Activated CD8-positive, alpha-beta T cell treated with anti-CD3 and anti-CD28 coated beads, Interleukin-2, amount 10 ng/mL, durations not matched to agents 7 days and 5 days (primary cell): ENCODE results near the gene CTBS. TPM values are rescaled to one million over a fixed set of nuclear protein-coding genes. Genes with fewer than 3 reads are reported as not detected.

Source experiments
- ATAC-seq: fragments of 150-1000 bp; cut with Tn5 transposase; one replicate; pipeline ENCODE4 v1.10.0; 2021; ENCODE audit warnings: moderate library complexity
- CTCF ChIA-PET: fragments of 350-600 bp; sonication (Branson Sonifier 250); formaldehyde crosslinking; loops from one replicate; lab custom pipeline; 2021; ENCODE audit warnings: antibody characterized with exemption; lab: Charles Lee
- POLR2A ChIA-PET: fragments of 350-600 bp; sonication (Branson Sonifier 250); formaldehyde crosslinking; loops from one replicate; lab custom pipeline; 2021; ENCODE audit warnings: antibody characterized with exemption; lab: Charles Lee
- DNase-seq: peaks from one replicate; pipeline ENCODE4 v3.0.0-alpha.2; 2020
- H3K27ac Mint-ChIP-seq: one replicate; pipeline ENCODE4 v1.8.0; 2021; ENCODE audit warnings: mild to moderate bottlenecking, mixed read lengths
- H3K27me3 Mint-ChIP-seq: one replicate; pipeline ENCODE4 v1.8.0; 2021; ENCODE audit warnings: low read depth, mixed read lengths
- H3K36me3 Mint-ChIP-seq: one replicate; pipeline ENCODE4 v1.8.0; 2021; ENCODE audit warnings: low read depth, mixed read lengths
- H3K4me1 Mint-ChIP-seq: one replicate; pipeline ENCODE4 v1.8.0; 2021; ENCODE audit warnings: low read depth, mixed read lengths
- H3K4me3 Mint-ChIP-seq: one replicate; pipeline ENCODE4 v1.8.0; 2021; ENCODE audit warnings: mild to moderate bottlenecking, mixed read lengths
- H3K9me3 Mint-ChIP-seq: one replicate; pipeline ENCODE4 v1.8.0; 2022; ENCODE audit warnings: mixed read lengths; ENCODE audit not compliant: insufficient read depth
- total RNA-seq, 2 experiments: library from RNA; stranded (reverse); gene quantifications; one replicate each; pipeline ENCODE4 v1.2.3, GENCODE V29; 2021

CTBS gene
- total RNA-seq, 2 experiments from 2014 or later, result 12.3 to 12.7 TPM

DNA sequence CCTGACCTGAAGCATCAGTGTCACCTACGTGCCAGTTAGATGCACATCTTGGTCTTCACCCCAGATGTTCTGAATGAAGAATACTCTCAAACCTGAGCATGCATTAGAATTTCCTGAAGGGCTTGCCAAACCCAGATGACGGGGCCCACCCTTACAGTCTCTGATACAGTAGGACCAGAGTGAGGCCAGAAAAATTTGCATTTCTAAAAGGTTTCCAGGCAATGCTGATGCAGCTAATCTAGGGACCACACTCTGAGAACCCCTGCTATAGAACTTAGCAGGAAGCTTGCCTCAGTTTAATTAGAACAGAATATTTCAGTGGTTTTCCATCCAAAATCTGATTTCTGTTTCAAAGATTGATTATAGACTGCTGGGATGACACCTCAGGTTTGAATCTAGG is 9.9 kb upstream of the CTBS start:
- no peaks in the 10 kb centered on the region for H3K9me3 Mint-ChIP-seq
- ChIA-PET POLR2A (interaction anchor here (1.0 to 3.5 kb wide), 2 partner anchors 10 to 17 kb away, joined by 3 to 20 read pairs; partner anchors contain the start of gene CTBS), CTCF (interaction anchor here (0.6 to 1.1 kb wide), 3 partner anchors 33 to 351 kb away, joined by 3 read pairs; no protein-coding TSS in a partner anchor)
- no peak overlapping the region for H3K4me3 Mint-ChIP-seq
- no peaks in the 10 kb centered on the region for H3K36me3 Mint-ChIP-seq
- H3K4me1 Mint-ChIP-seq, result no peaks in the 10 kb centered on the region
- no peak overlapping the region for H3K27ac Mint-ChIP-seq
- peaks cover 4% of the 10 kb centered on the region for H3K27me3 Mint-ChIP-seq
- ATAC-seq (no peak), DNase-seq (no peak)

- H3K4me3 Mint-ChIP-seq, result no peak overlapping the region
- ChIA-PET POLR2A (interaction anchor here (1.0 to 2.1 kb wide), 2 partner anchors 10 to 16 kb away, joined by 3 to 8 read pairs; partner anchors contain the start of gene CTBS), CTCF (interaction anchor here (1.0 to 1.1 kb wide), 2 partner anchors 170 to 352 kb away, joined by 3 read pairs; no protein-coding TSS in a partner anchor)
- no peak for DNase-seq
- H3K27ac Mint-ChIP-seq, result no peak overlapping the region
- peaks cover 4% of the 10 kb centered on the region for H3K27me3 Mint-ChIP-seq
- no peaks in the 10 kb centered on the region for H3K9me3 Mint-ChIP-seq
- ATAC-seq, result no peak
- H3K36me3 Mint-ChIP-seq, result no peaks in the 10 kb centered on the region
- no peaks in the 10 kb centered on the region for H3K4me1 Mint-ChIP-seq
Measured at GRCh38 chr1:84583648-84584047, 9.4 kb upstream of the CTBS start.

- no peaks in the 10 kb centered on the region for H3K36me3 Mint-ChIP-seq
- no peak overlapping the region for H3K4me3 Mint-ChIP-seq
- POLR2A ChIA-PET, result interaction anchor here (2.1 kb wide), 1 partner anchor 9 kb away, joined by 8 read pairs; the partner anchor contains the start of gene CTBS
- no peaks in the 10 kb centered on the region for H3K9me3 Mint-ChIP-seq
- CTCF ChIA-PET, result interaction anchor here (1.1 to 1.7 kb wide), 3 partner anchors 37 to 493 kb away, joined by 3 to 5 read pairs (median 3); no protein-coding TSS in a partner anchor
- no peaks in the 10 kb centered on the region for H3K4me1 Mint-ChIP-seq
- no peak overlapping the region for H3K27ac Mint-ChIP-seq
- H3K27me3 Mint-ChIP-seq, result peaks cover 4% of the 10 kb centered on the region
- DNase-seq, result no peak
- ATAC-seq, result no peak
Measured at GRCh38 chr1:84582802-84583587, 8.8 kb upstream of the CTBS start.

- H3K27ac Mint-ChIP-seq, result no peak overlapping the region
- ATAC-seq (no peak), DNase-seq (no peak)
- POLR2A ChIA-PET, result interaction anchor here (2.1 kb wide), 1 partner anchor 8 kb away, joined by 8 read pairs; the partner anchor contains the start of gene CTBS
- no peaks in the 10 kb centered on the region for H3K4me1 Mint-ChIP-seq
- no peaks in the 10 kb centered on the region for H3K9me3 Mint-ChIP-seq
- peaks cover 4% of the 10 kb centered on the region for H3K27me3 Mint-ChIP-seq
- CTCF ChIA-PET, result interaction anchor here (1.3 to 1.7 kb wide), 2 partner anchors 39 to 491 kb away, joined by 3 to 5 read pairs; no protein-coding TSS in a partner anchor
- no peak overlapping the region for H3K4me3 Mint-ChIP-seq
- H3K36me3 Mint-ChIP-seq, result no peaks in the 10 kb centered on the region
Measured at GRCh38 chr1:84581648-84582047, 7.4 kb upstream of the CTBS start.

DNA sequence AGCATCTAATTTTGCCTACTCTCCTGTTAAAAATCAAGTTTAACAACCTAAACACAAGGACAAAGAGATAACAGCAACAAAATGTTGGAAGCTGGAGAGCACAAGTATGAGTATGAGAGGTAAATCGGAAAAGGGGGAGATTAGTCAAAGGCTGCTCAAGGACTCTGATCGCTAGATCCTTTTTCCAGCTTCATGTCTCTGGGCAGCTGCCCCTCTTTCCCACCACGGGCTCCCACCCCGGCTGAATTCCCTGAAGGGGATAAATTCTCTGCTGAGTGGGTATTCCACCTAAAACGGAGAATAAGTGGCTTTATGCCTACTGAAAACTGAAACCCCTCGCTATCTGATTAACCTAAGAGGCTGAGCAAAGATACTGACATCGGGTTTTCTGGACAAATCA is 696 bp upstream of the CTBS start:
- POLR2A ChIA-PET, result interaction anchor here (0.6 to 4.2 kb wide), 11 partner anchors 11 to 430 kb away, joined by 3 to 88 read pairs (median 5); partner anchors contain the start of genes GNG5, PRKACB and SPATA1
- ATAC-seq, result no peak
- H3K36me3 Mint-ChIP-seq, result peaks cover 24% of the 10 kb centered on the region
- H3K27me3 Mint-ChIP-seq, result no peaks in the 10 kb centered on the region
- CTCF ChIA-PET, result interaction anchor here (1.6 to 4.2 kb wide), 5 partner anchors 10 to 132 kb away, joined by 4 to 16 read pairs (median 10); partner anchors contain the start of genes GNG5 and SPATA1
- DNase-seq, result no peak
- peak overlapping the region; percentile 99 for H3K27ac Mint-ChIP-seq
- peaks cover 33% of the 10 kb centered on the region for H3K4me1 Mint-ChIP-seq
- H3K9me3 Mint-ChIP-seq, result no peaks in the 10 kb centered on the region
- peak overlapping the region; percentile 94 for H3K4me3 Mint-ChIP-seq

GRCh38 chr1:84573481-84573966 is 716 bp downstream of the CTBS start:
- no peak for ATAC-seq
- peak overlapping the region; percentile 94 for H3K4me3 Mint-ChIP-seq
- no peak for DNase-seq
- H3K27me3 Mint-ChIP-seq, result no peaks in the 10 kb centered on the region
- POLR2A ChIA-PET, result interaction anchor here (0.5 to 4.2 kb wide), 33 partner anchors 8 to 702 kb away, joined by 3 to 88 read pairs (median 5); partner anchors contain the start of genes GNG5, PRKACB, RPF1 and SPATA1
- H3K27ac Mint-ChIP-seq, result peak overlapping the region; percentile 99
- H3K4me1 Mint-ChIP-seq, result peaks cover 33% of the 10 kb centered on the region
- H3K36me3 Mint-ChIP-seq, result peaks cover 32% of the 10 kb centered on the region
- CTCF ChIA-PET, result interaction anchor here (0.8 to 4.2 kb wide), 19 partner anchors 8 to 432 kb away, joined by 3 to 16 read pairs (median 4); partner anchors contain the start of genes GNG5, PRKACB and SPATA1
- H3K9me3 Mint-ChIP-seq, result no peaks in the 10 kb centered on the region

DNA sequence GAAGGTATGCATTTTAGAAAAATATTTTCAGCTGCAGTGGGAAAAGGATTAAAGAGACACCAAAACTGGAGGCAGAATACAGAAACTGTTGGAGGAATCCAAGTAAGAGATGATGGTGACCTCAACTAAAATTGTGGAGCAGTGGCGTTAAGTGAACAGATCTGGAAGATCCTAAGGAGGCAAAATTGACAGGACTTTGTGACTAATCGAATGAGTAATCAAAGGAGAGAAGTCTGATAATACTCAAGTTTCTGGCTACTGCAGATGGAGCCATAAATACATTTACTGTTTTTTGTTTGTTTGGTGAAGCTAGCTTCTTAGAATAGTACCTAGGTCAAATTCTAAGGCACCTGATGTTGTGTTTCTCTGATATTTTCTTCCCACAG is 3.1 kb downstream of the CTBS start:
- H3K36me3 Mint-ChIP-seq, result peaks cover 43% of the 10 kb centered on the region
- CTCF ChIA-PET, result interaction anchor here (1.1 to 4.2 kb wide), 3 partner anchors 48 to 426 kb away, joined by 3 to 16 read pairs (median 3); no protein-coding TSS in a partner anchor
- no peaks in the 10 kb centered on the region for H3K27me3 Mint-ChIP-seq

DNA sequence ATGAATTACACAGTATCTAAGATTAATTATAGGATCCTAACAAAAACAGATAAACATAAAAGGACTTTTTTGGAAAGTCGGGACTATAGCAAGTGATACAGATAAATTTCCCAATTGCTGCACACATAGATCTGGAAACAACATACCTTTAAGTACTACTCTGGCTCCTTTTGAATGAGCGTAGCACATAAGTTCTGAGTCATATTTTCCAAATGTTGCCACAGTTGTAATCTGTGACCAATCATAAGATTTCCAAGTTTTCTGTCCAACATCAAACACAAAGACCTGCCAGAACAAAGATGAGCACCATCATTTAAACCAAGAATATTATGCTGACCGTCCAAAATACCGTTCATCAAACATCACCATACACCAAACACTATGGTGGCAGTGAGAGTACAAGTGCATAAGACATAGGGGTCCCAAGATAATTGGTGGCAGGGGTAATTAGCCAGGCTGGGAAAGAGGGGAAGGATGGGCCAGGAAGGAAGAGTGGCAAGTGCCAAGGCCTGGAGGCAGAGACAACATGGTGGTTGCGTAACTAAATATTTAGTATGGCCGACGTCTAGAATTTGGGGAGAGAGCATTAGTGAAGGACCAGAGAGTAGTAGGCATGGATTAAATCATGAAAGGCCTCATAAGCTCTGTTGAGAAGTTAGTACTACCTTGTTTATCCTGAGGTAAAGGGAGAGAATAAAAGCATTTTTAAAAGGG is 3.6 kb downstream of the CTBS start:
- Mint-ChIP-seq H3K36me3 (peaks cover 45% of the 10 kb centered on the region), H3K4me1 (peaks cover 33% of the 10 kb centered on the region), H3K9me3 (no peaks in the 10 kb centered on the region), H3K4me3 (no peak overlapping the region), H3K27me3 (no peaks in the 10 kb centered on the region), H3K27ac (no peak overlapping the region)
- ChIA-PET POLR2A (no interaction called here), CTCF (interaction anchor here (1.1 kb wide), 1 partner anchor 67 kb away, joined by 3 read pairs; no protein-coding TSS in a partner anchor)
- no peak for DNase-seq
- ATAC-seq, result no peak

More for the DNA sequence above, 3.1 kb downstream of the CTBS start:
- no peaks in the 10 kb centered on the region for H3K9me3 Mint-ChIP-seq
- POLR2A ChIA-PET, result interaction anchor here (4.2 kb wide), 1 partner anchor 66 kb away, joined by 88 read pairs; the partner anchor contains the start of genes GNG5 and SPATA1
- H3K4me3 Mint-ChIP-seq, result no peak overlapping the region
- DNase-seq (no peak), ATAC-seq (no peak)
- peaks cover 33% of the 10 kb centered on the region for H3K4me1 Mint-ChIP-seq
- no peak overlapping the region for H3K27ac Mint-ChIP-seq

DNA sequence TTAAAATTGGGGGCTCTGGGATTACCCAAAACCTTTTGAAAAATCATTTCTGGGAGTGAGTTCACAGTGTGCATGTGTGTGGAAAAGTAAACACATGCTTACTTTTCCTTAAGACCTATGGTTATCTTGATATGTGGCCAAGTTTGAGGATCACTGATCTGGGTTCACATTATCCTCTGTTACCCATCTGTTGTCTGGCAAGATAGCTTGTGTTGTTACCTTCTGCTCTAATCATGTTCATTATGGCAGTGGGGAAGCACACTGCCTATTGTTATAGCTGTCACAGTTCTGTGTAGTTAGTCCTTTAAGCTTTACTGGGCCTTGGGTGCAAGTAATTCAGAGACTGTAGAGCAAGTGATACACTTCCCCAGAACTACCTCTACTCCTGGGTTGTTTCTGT is 5.0 kb downstream of the CTBS start:
- peaks cover 23% of the 10 kb centered on the region for H3K4me1 Mint-ChIP-seq
- DNase-seq, result no peak
- no peaks in the 10 kb centered on the region for H3K27me3 Mint-ChIP-seq
- H3K4me3 Mint-ChIP-seq, result no peak overlapping the region
- ATAC-seq, result no peak
- H3K27ac Mint-ChIP-seq, result no peak overlapping the region
- ChIA-PET CTCF (no interaction called here), POLR2A (interaction anchor here (1.0 kb wide), 1 partner anchor 63 kb away, joined by 4 read pairs; the partner anchor contains the start of genes GNG5 and SPATA1)
- peaks cover 45% of the 10 kb centered on the region for H3K36me3 Mint-ChIP-seq
- no peaks in the 10 kb centered on the region for H3K9me3 Mint-ChIP-seq

GRCh38 chr1:84550826-84551225 is 23.4 kb downstream of the CTBS start:
- ChIA-PET CTCF (interaction anchor here (0.6 to 0.9 kb wide), 2 partner anchors 34 to 70 kb away, joined by 3 to 4 read pairs; no protein-coding TSS in a partner anchor), POLR2A (interaction anchor here (0.7 kb wide), 2 partner anchors 24 to 149 kb away, joined by 3 read pairs; no protein-coding TSS in a partner anchor)
- Mint-ChIP-seq H3K4me3 (no peak overlapping the region), H3K36me3 (no peaks in the 10 kb centered on the region), H3K27ac (no peak overlapping the region), H3K4me1 (no peaks in the 10 kb centered on the region), H3K9me3 (no peaks in the 10 kb centered on the region), H3K27me3 (no peaks in the 10 kb centered on the region)
- ATAC-seq (no peak), DNase-seq (no peak)
